Hepatocyte (in vitro differentiated cells): ENCODE results near the gene BTG1. TPM values are rescaled to one million over a fixed set of nuclear protein-coding genes. Genes with fewer than 3 reads are reported as not detected.

ENCODE experiments used
- DNase-seq: peaks from one replicate; pipeline ENCODE4 v3.0.0-alpha.2; 2016; ENCODE audit warnings: low spot score
- H2AFZ ChIP-seq: fragments of 200-600 bp; sonication (generic); 2 replicates; pipeline ENCODE4 v1.6.0; 2016; ENCODE audit warnings: antibody characterized with exemption, mild to moderate bottlenecking
- H3K27ac ChIP-seq: fragments of 200-600 bp; sonication (generic); 2 replicates; pipeline ENCODE4 v1.5.1; 2016; ENCODE audit warnings: mild to moderate bottlenecking
- H3K27me3 ChIP-seq: fragments of 200-600 bp; sonication (generic); 2 replicates; pipeline ENCODE4 v1.6.1; 2016
- H3K36me3 ChIP-seq: fragments of 200-600 bp; sonication (generic); replicated peaks from 2 replicates; pipeline ENCODE4 v1.5.1; 2016; ENCODE audit warnings: low read depth; ENCODE audit not compliant: insufficient read depth
- H3K4me1 ChIP-seq: fragments of 200-600 bp; sonication (generic); 2 replicates; pipeline ENCODE4 v1.5.1; 2016; ENCODE audit warnings: mild to moderate bottlenecking, moderate library complexity; ENCODE audit not compliant: insufficient read depth
- H3K4me2 ChIP-seq: fragments of 200-600 bp; sonication (generic); 2 replicates; pipeline ENCODE4 v1.6.0; 2016
- H3K4me3 ChIP-seq: fragments of 200-600 bp; sonication (generic); 2 replicates; pipeline ENCODE4 v1.5.1; 2016; ENCODE audit warnings: mild to moderate bottlenecking
- H3K79me2 ChIP-seq: fragments of 200-600 bp; sonication (generic); 2 replicates; pipeline ENCODE4 v1.6.0; 2017; ENCODE audit warnings: mild to moderate bottlenecking
- H3K9me2 ChIP-seq: fragments of 200-600 bp; sonication (generic); replicated peaks from 2 replicates; pipeline ENCODE4 v1.6.0; 2017; ENCODE audit warnings: mild to moderate bottlenecking; ENCODE audit not compliant: insufficient read depth
- H3K9me3 ChIP-seq: fragments of 200-600 bp; sonication (generic); 2 replicates; pipeline ENCODE4 v1.5.1; 2016; ENCODE audit warnings: low read depth, mild to moderate bottlenecking
- H4K20me1 ChIP-seq: fragments of 200-600 bp; sonication (generic); 2 replicates; pipeline ENCODE4 v1.6.0; 2016; ENCODE audit warnings: mild to moderate bottlenecking; ENCODE audit not compliant: insufficient read depth, poor library complexity, severe bottlenecking
- CTCF ChIP-seq: fragments of 200-600 bp; sonication (generic); IDR thresholded peaks from 2 replicates; pipeline ENCODE4 v1.5.1; 2016; ENCODE audit warnings: antibody characterized with exemption, mild to moderate bottlenecking; ENCODE audit not compliant: poor library complexity
- EZH2 ChIP-seq: fragments of 200-600 bp; sonication (generic); IDR thresholded peaks from 2 replicates; pipeline ENCODE4 v1.6.1; 2016; ENCODE audit warnings: antibody characterized with exemption, mild to moderate bottlenecking, borderline replicate concordance
- EZH2phosphoT487 ChIP-seq: fragments of 200-600 bp; sonication (generic); IDR thresholded peaks from one replicate; pipeline ENCODE4 v1.6.1; 2018; ENCODE audit warnings: antibody characterized with exemption, mild to moderate bottlenecking, low read depth, moderate library complexity; ENCODE audit not compliant: unreplicated experiment, severe bottlenecking
- WGBS: methylation state at CpG from one replicate; pipeline ENCODE4 v1.1.6; 2016; ENCODE audit warnings: low lambda C conversion rate; ENCODE audit errors: missing lambda C conversion rate; 5-methylcytosine and 5-hydroxymethylcytosine counted together
- polyA plus RNA-seq: library from polyadenylated mRNA; unstranded; fragments of >200 nt; fragmentation: Nextera tagmentation; extraction: Ambion mirVana; gene quantifications from 2 replicates; pipeline ENCODE4 v1.2.1, GENCODE V29; 2016
- total RNA-seq: library from RNA; depleted of rRNA; stranded (reverse); fragments of >200 nt; gene quantifications from 2 replicates; pipeline ENCODE4 v1.2.3, GENCODE V29; 2014

BTG1 gene
- total and polyA plus RNA-seq, 2 experiments from 2014 or later = 72.0 to 146 TPM

DNA sequence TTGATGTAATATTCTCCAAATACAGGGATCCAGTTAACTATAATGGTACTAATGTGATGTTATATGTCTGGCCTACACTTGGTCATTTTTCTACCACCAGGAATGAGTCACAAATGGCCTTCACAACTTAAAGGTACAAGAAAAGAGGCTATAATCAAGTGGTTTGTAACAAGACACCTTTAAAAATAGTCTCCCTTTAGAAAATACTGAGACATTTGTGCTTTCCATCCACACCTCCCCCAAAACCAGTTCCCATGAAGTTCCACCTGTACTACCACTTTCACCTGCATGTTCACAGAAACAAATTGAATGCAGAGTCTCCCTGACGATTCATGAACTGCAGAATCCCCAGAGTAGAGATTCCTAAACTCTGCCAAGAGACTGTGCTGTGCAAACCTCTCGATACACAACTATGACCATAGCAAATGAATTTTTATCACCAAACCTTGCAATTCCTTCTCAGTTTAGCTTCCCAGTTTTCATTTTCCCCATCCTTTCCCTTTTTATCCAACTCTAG, 6.0 kb downstream of the BTG1 start:
- Histone ChIP-seq H3K4me1 (peaks cover 40% of the 10 kb centered on the region), H3K27me3 (no peaks in the 10 kb centered on the region), H3K9me2 (no peaks in the 10 kb centered on the region), H3K4me2 (peak overlapping the region; percentile 86), H3K4me3 (peak overlapping the region; percentile 92), H3K9me3 (no peaks in the 10 kb centered on the region), H2AFZ (no peak overlapping the region), H3K27ac (peak overlapping the region; percentile 98), H3K36me3 (peaks cover 12% of the 10 kb centered on the region), H3K79me2 (peaks cover 96% of the 10 kb centered on the region), H4K20me1 (peaks cover 84% of the 10 kb centered on the region)
- TF ChIP-seq CTCF = no peak
- no peak for TF ChIP-seq EZH2
- TF ChIP-seq EZH2phosphoT487 = no peak
- WGBS = 42% methylated on average over 2 of the region's 2 CpGs
- no peak for DNase-seq

DNA sequence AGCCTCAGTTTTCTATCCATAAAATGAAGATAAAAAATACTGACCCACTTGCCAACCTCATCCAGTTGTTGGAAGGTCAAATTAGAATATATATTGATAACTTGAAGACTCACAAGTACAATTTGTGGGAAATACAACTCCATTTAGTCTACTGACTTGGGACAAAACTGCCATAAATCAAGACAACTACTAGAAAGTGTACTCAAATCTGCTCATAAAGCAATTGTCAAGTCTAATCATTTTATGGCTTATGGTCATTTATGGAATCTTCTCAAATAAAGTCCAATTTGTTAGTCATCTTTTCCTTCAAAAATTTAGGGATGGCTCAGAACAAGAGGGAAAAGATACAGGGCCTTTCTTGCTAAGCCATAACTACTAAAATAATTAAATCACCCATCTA, 7.0 kb downstream of the BTG1 start:
- Histone ChIP-seq H3K4me2 (peak overlapping the region; percentile 86), H3K27ac (peak overlapping the region; percentile 76), H2AFZ (no peak overlapping the region), H3K36me3 (peaks cover 11% of the 10 kb centered on the region), H4K20me1 (peaks cover 83% of the 10 kb centered on the region), H3K79me2 (peaks cover 98% of the 10 kb centered on the region), H3K9me2 (no peaks in the 10 kb centered on the region), H3K4me3 (peak overlapping the region; percentile 11), H3K27me3 (no peaks in the 10 kb centered on the region), H3K9me3 (no peaks in the 10 kb centered on the region), H3K4me1 (peaks cover 49% of the 10 kb centered on the region)
- no peak for DNase-seq
- no peak for TF ChIP-seq EZH2
- no peak for TF ChIP-seq CTCF
- no peak for TF ChIP-seq EZH2phosphoT487

GRCh38 chr12:92138144-92138543, 7.5 kb downstream of the BTG1 start:
- Histone ChIP-seq H3K27ac (peak overlapping the region; percentile 76), H4K20me1 (peaks cover 81% of the 10 kb centered on the region), H3K9me3 (no peaks in the 10 kb centered on the region), H3K4me3 (peak overlapping the region; percentile 11), H3K79me2 (peaks cover 98% of the 10 kb centered on the region), H3K4me1 (peaks cover 54% of the 10 kb centered on the region), H3K27me3 (no peaks in the 10 kb centered on the region), H3K36me3 (peaks cover 6% of the 10 kb centered on the region), H2AFZ (no peak overlapping the region), H3K9me2 (no peaks in the 10 kb centered on the region), H3K4me2 (peak overlapping the region; percentile 86)
- no peak for DNase-seq
- TF ChIP-seq EZH2phosphoT487 (no peak), CTCF (no peak), EZH2 (no peak)
- WGBS = 80% methylated on average over 1 of the region's 1 CpG
